HTR-8/SVneo (cell line): Measurements from ENCODE around the gene SUSD5.
"Not testable (repeated sequence)": the region's sequence is repeated elsewhere in the genome, so short reads cannot be mapped to it uniquely, and the experiment has no call there.

ENCODE experiments used
- DNase-seq: peaks from one replicate; pipeline ENCODE4 v3.0.0; 2011; ENCODE audit warnings: low spot score, mixed read lengths; ENCODE audit not compliant: insufficient read length
- FAIRE-seq: peaks from 2 replicates; lab custom pipeline; 2011; peaks lifted over from hg19 to GRCh38; lab: Jason Lieb, UNC

The SUSD5 gene

DNA sequence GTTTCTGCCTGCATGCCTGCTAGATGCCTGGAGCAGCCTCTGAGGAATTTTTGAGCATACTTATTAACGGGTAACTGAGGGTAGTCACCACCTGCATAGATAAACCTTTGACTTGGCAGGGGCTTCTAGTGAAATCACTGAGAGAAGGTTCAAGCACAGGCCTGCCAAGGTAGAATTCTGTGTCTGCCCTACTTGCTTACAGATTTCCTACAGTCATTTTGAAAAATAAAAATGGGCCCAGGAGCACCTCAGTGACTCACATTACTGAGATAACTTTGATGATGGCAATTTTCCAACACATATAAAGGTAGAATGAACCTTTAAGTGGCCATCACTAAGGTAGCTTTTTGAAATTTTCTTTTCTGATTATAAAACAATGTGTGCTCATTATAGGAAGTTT, 94.0 kb downstream of the SUSD5 start:
- FAIRE-seq, result no peak

DNA sequence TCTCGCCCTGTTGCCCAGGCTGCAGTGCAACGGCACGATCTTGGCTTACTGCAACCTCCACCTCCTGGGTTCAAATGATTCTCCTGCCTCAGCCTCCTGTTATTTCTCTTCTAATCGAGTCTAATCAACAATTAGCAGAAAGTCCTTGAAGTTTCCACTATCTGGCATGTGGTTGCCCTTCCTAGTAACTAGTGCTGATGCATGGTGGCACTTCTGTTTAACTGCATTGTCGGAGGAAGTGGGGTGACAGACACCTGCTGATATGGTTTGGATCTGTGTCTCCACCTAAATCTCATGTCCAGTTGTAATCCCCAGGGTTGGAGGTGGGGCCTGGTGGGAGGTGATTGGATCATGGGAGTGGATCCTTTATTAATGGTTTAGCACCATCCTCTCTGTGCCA, 95.6 kb downstream of the SUSD5 start:
- no peak for FAIRE-seq
- no peak for DNase-seq

More for the DNA sequence above, 94.0 kb downstream of the SUSD5 start:
- DNase-seq, result no peak

DNA sequence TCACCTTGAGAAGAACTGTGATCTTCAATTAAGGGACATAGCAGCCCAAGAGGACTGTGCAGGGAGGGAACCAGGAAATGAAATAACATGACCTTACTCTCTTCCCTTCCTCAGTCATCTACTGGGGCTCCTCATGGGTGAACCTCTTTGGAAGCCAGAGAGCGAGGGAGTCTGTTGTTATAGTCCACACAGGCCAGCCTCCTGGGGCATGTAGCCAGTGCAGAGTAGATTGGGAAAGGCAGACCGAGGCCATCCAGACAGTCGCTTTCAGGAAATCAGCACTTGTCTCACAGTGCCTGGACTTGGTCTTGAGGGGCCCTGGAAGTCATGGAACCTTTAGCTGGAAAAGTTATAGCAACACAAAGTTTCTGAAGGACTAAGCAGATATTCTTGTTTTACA, 98.7 kb downstream of the SUSD5 start:
- no peak for FAIRE-seq
- no peak for DNase-seq

DNA sequence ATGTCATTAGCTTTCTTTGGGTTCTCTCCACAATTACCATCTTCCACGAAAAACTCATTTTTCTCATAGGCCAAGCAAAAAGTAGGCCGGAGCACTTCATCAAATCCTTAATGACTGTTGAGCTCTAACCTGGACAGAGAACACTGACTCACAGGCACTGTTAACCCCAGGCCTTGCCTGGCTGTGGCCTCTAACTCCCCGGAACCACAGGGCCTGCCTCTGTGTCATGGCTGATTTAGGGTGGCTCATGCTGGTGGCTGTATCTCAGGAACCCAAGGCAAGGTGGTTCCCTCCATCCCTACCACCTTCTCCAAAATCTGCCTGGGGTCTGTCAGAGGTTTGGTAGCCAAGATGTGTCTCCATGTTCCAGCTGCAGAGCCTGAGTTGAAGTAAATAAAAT, 101.1 kb downstream of the SUSD5 start:
- DNase-seq (no peak), FAIRE-seq (no peak)

DNA sequence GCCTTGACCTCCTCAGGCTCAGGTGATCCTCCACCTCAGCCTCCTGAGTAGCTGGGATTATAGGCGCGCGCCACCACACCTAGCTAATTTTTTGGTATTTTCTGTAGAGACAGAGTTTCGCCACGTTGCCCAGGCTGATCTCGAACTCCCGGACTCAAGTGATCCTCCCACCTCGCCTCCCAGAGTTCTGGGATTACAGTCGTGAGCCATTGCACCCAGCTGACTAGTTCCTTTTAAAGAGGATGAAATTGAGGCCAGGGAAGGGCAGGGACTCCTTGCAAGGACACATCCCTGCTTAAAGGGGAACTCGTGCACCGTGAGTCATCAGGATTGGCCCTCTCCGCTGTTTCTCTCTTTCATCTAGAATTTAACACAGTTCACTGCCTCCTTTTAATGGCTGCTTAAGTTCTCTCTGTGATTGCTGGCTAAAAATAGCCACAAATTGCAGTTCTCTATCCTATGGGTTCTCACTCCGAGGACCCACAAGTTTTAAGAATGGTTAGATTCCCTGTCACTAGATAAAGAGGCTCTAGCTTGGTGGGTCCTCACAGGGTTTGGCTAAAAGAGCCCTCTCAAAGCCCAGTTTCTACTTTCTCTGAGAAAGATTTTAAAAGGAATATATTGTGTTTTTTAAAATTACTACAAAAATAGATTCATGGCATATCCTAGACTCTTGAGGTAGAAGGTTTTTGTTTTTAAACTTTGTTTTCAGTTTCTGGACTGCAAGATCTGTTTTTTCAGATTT, 103.4 kb downstream of the SUSD5 start:
- DNase-seq (peak; percentile 28), FAIRE-seq (no peak)

DNA sequence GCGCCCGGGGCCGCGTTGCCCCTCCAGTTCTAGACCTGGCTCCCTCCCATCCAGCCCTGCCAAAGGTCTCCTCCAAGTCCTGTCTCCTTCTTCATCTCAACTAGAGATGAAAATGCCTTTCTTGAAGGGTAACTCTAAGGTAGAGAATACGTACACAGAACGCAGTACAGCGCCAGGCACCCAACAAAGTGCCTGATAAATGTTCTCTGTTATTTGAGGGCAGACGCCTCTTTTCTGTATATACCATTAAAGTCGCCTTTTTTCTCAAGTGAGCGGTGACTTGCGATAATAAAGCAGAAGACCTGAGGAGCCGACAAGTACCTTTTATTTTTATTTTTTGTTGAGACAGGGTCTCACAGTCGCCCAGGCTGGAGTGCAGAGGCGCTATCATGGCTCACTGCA, 104.0 kb downstream of the SUSD5 start:
- FAIRE-seq (peak; percentile 76), DNase-seq (no peak)

DNA sequence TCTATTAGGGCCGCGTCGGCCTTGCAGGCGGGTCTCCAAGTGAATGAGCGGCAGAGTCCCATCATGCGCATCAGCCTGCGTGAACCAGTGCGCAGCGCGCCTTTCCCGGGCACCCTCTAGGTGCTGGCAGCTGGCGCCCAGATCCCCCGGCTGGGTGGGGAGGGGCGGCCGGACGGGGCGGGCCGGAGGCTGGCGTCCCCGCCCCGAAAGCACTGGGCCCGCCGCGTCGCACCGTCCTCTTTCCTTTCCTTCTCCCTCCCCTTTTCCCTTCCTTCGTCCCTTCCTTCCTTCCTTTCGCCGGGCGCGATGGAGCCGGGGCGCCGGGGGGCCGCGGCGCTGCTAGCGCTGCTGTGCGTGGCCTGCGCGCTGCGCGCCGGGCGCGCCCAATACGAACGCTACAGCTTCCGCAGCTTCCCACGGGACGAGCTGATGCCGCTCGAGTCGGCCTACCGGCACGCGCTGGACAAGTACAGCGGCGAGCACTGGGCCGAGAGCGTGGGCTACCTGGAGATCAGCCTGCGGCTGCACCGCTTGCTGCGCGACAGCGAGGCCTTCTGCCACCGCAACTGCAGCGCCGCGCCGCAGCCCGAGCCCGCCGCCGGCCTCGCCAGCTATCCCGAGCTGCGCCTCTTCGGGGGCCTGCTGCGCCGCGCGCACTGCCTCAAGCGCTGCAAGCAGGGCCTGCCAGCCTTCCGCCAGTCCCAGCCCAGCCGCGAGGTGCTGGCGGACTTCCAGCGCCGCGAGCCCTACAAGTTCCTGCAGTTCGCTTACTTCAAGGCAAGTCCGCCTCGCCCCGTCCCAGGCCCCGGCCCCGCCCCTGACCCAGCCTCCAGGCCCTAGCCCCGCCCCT, 104.6 kb downstream of the SUSD5 start, which contains the start of gene CRTAP:
CRTAP (plus strand) TSS at position 243 of the 850 bp plus-strand sequence; CDS start at position 307, 64 bp downstream.
- DNase-seq (peak; percentile 84), FAIRE-seq (peak; percentile 42)

DNA sequence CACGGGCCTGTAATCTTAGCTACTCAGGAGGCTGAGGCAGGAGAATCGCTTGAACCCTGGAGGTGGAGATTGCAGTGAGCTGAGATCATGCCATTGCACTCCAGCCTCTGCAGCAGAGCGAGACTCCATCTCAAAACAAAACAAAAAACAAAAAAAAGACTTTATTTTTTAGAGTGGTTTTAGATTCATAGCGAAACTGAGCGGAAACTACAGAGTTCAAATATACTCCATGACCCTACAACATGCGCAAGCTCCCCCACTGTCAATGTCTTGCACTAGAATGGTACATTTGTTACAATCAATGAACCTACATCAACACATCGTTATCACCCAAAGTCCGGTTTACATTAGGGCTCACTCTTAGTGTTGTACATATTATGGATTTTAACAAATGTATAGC, 107.0 kb downstream of the SUSD5 start:
- DNase-seq (no peak), FAIRE-seq (no peak)

DNA sequence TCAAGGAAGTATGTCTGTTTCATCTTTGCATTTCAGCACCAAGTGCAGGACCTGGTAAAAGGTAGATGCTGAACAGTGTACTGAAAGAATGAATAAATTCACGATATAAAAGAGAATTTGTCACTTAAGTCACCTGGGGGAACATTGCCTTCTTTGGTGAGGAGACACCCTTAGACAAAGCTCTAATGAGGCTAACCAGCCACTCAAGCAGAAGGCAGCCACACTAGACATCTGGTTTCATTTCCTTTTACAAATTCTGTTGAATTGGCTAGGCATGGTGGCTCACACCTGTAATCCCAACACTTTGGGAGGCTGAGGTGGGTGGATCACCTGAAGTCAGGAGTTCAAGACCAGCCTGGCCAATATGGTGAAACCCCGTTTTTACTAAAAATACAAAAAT, 111.8 kb downstream of the SUSD5 start:
- not testable (repeated sequence) for DNase-seq, FAIRE-seq

DNA sequence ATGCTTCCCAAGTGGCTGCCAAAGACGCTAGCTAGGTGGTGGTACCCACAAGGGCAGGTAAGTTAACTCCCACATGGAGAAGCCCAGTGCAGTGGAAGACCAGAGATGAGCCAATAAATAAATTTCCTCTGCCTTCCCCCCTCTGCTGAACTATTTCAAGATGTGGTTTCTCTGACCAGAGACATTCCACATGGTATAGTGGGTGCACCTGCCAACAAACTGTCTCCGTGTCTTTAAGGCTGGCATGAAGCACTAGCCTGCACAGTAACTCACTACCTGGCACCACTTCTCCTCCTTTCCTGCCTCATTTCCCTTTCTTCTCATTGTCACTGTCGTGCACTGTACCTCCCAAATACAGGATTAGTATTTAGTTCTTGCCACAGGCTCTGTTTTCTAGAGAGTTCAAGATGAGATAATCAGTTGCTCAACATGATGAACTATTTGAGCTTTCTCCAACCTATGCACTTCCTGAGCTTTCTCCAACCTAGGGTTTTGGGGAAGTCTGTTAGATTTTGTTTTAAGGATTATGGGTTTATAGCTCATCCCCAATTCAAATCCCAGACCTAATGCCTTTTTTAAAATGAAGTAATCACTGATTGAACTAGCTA, 113.2 kb downstream of the SUSD5 start:
- no peak for FAIRE-seq

DNA sequence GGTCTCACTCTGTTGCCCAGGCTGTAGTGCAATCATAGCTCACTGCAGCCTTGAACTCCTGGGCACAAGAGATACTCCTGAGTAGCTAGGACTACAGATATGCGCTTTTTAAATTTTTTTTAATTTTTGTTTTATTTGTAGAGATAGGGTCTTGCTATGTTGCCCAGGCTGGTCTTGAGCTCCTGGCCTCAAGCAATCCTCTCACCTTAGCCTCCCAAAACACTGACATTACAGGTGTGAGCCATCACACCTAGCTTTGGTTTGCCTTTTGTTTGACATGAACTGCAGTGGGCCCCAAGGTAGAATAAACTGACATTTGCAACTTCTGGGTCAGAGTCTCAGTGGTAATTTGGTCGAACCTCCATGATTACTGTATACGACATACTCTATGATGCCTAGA, 113.8 kb downstream of the SUSD5 start:
- no peak for FAIRE-seq
- DNase-seq, result no peak

More for the DNA sequence above, 113.2 kb downstream of the SUSD5 start:
- no peak for DNase-seq

DNA sequence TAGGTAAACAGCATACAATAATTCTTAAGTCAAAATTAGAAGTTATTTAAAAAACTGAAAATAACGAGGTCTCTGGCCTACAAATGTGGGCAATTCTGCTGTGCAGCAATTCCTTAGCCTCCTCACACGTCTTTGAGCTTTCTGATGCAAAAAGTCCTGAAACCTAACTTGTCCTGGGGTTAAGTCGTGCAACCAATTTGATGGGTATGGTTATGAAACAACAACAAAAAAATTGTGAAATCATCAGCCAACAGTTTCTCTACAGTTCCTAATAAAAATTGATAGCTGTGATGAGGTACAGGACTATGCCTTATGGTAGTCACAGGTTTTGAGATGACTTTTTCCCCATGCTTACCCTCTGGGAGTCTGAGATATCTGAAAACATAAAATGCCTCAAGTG, 115.1 kb downstream of the SUSD5 start:
- no peak for DNase-seq
- FAIRE-seq, result no peak

DNA sequence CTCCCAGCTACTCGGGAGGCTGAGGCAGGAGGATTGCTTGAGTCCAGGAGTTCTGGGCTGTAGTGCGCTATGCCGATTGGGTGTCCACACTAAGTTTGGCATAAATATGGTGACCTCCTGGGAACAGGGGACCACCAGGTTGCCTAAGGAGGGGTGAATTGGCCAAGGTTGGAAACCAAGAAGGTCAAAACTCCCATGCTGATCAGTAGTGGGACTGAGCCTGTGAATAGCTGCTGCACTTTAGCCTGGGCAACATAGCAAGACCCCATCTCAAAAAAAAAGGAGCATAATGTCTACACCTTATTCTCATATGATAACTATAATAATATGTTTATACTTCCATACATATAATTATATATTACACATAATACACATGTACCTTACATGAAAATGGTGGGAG, 115.6 kb downstream of the SUSD5 start:
- DNase-seq (no peak), FAIRE-seq (no peak)

DNA sequence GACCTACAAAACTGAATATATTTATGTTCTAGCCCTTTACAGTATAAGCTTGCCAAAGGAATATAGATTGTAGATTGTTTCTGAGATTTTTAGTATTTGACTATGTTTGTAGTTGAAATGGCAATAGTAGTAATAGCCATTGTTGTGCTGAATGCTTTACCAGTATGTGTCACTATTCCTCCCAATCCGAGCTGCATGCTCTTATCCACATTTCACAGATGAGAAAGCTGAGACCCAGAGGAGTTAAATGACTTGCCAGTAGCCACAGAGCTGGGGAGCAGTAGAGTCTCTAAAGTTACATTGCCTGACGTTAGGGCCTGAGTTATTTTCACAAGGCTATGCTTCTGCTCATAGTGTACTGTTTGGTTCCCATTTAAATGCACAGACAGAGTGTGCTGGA, 118.4 kb downstream of the SUSD5 start:
- no peak for FAIRE-seq
- DNase-seq, result no peak
